ENCODE measurements around the gene TTC7B. TPM values are rescaled to one million over a fixed set of nuclear protein-coding genes. Genes with fewer than 3 reads are reported as not detected.

Gene TTC7B
- total RNA-seq, 1 donor from 2014 or later, result 46.0 TPM

- Histone ChIP-seq H3K36me3 (ENCODE audit: control insufficient read depth, insufficient read depth, low read length) (no peaks in the 10 kb centered on the region), H3K4me3 (ENCODE audit: low read depth, low read length) (no peak overlapping the region), H3K27me3 (ENCODE audit: control insufficient read depth, insufficient read depth, low read length) (no peaks in the 10 kb centered on the region)
- no peak for DNase-seq (ENCODE audit: low read depth)
- no peak for TF ChIP-seq CTCF (IDR thresholded peaks at IDR 0.05; ENCODE audit: insufficient read depth, low read length, poor library complexity, severe bottlenecking)
Observed at GRCh38 chr14:90577661-90578282, 238.5 kb downstream of the TTC7B start.

GRCh38 chr14:90576981-90577660, 239.1 kb downstream of the TTC7B start:
- H3K27me3 ChIP-seq (ENCODE audit: control insufficient read depth, insufficient read depth, low read length), result no peaks in the 10 kb centered on the region
- TF ChIP-seq CTCF (IDR thresholded peaks at IDR 0.05; ENCODE audit: insufficient read depth, low read length, poor library complexity, severe bottlenecking), result no peak
- no peak for DNase-seq (ENCODE audit: low read depth)
- H3K4me3 ChIP-seq (ENCODE audit: low read depth, low read length), result no peak overlapping the region
- H3K36me3 ChIP-seq (ENCODE audit: control insufficient read depth, insufficient read depth, low read length), result no peaks in the 10 kb centered on the region

GRCh38 chr14:90576581-90576980, 239.6 kb downstream of the TTC7B start:
- TF ChIP-seq CTCF (IDR thresholded peaks at IDR 0.05; ENCODE audit: insufficient read depth, low read length, poor library complexity, severe bottlenecking), result no peak
- DNase-seq (ENCODE audit: low read depth), result no peak
- H3K4me3 ChIP-seq (ENCODE audit: low read depth, low read length), result no peak overlapping the region
- no peaks in the 10 kb centered on the region for H3K27me3 ChIP-seq (ENCODE audit: control insufficient read depth, insufficient read depth, low read length)
- no peaks in the 10 kb centered on the region for H3K36me3 ChIP-seq (ENCODE audit: control insufficient read depth, insufficient read depth, low read length)

GRCh38 chr14:90575781-90576180, 240.4 kb downstream of the TTC7B start:
- Histone ChIP-seq H3K27me3 (ENCODE audit: control insufficient read depth, insufficient read depth, low read length) (no peaks in the 10 kb centered on the region), H3K4me3 (ENCODE audit: low read depth, low read length) (no peak overlapping the region), H3K36me3 (ENCODE audit: control insufficient read depth, insufficient read depth, low read length) (no peaks in the 10 kb centered on the region)
- no peak for DNase-seq (ENCODE audit: low read depth)
- TF ChIP-seq CTCF (IDR thresholded peaks at IDR 0.05; ENCODE audit: insufficient read depth, low read length, poor library complexity, severe bottlenecking), result no peak

GRCh38 chr14:90575336-90575735, 240.9 kb downstream of the TTC7B start:
- Histone ChIP-seq H3K36me3 (ENCODE audit: control insufficient read depth, insufficient read depth, low read length) (no peaks in the 10 kb centered on the region), H3K27me3 (ENCODE audit: control insufficient read depth, insufficient read depth, low read length) (no peaks in the 10 kb centered on the region), H3K4me3 (ENCODE audit: low read depth, low read length) (no peak overlapping the region)
- DNase-seq (ENCODE audit: low read depth), result no peak
- TF ChIP-seq CTCF (IDR thresholded peaks at IDR 0.05; ENCODE audit: insufficient read depth, low read length, poor library complexity, severe bottlenecking), result no peak
